Measurements from ENCODE around the gene DENND2D.

DENND2D gene

GRCh38 chr1:111148376-111148881 lies 52.0 kb downstream of the DENND2D start:
- peak overlapping the region; percentile 12 for H3K27ac Mint-ChIP-seq
- H3K36me3 Mint-ChIP-seq = peaks cover 22% of the 10 kb centered on the region
- no peaks in the 10 kb centered on the region for H3K9me3 Mint-ChIP-seq (ENCODE audit: low read depth)
- peak overlapping the region; percentile 33 for H3K4me3 Mint-ChIP-seq
- H3K4me1 Mint-ChIP-seq (ENCODE audit: low read depth) = peaks cover 77% of the 10 kb centered on the region
- no peaks in the 10 kb centered on the region for H3K27me3 Mint-ChIP-seq

- Mint-ChIP-seq H3K9me3 (ENCODE audit: low read depth) (no peaks in the 10 kb centered on the region), H3K27me3 (no peaks in the 10 kb centered on the region), H3K4me3 (peak overlapping the region; percentile 8), H3K27ac (no peak overlapping the region), H3K36me3 (peaks cover 20% of the 10 kb centered on the region), H3K4me1 (ENCODE audit: low read depth) (peaks cover 77% of the 10 kb centered on the region)
Measured at GRCh38 chr1:111147948-111148347, 52.5 kb downstream of the DENND2D start.

- Mint-ChIP-seq H3K4me1 (ENCODE audit: low read depth) (peaks cover 73% of the 10 kb centered on the region), H3K27ac (peak overlapping the region; percentile 76), H3K4me3 (peak overlapping the region; percentile 21), H3K36me3 (peaks cover 13% of the 10 kb centered on the region), H3K9me3 (ENCODE audit: low read depth) (no peaks in the 10 kb centered on the region), H3K27me3 (no peaks in the 10 kb centered on the region)
Measured at GRCh38 chr1:111145963-111146768, 54.3 kb downstream of the DENND2D start.

GRCh38 chr1:111145542-111145941 lies 54.9 kb downstream of the DENND2D start:
- H3K27me3 Mint-ChIP-seq = no peaks in the 10 kb centered on the region
- peaks cover 76% of the 10 kb centered on the region for H3K4me1 Mint-ChIP-seq (ENCODE audit: low read depth)
- H3K36me3 Mint-ChIP-seq = peaks cover 13% of the 10 kb centered on the region

GRCh38 chr1:111142356-111142975 lies 58.0 kb downstream of the DENND2D start:
- Mint-ChIP-seq H3K4me1 (ENCODE audit: low read depth) (peaks cover 67% of the 10 kb centered on the region), H3K4me3 (peak overlapping the region; percentile 63)

More at GRCh38 chr1:111145542-111145941, 54.9 kb downstream of the DENND2D start:
- H3K9me3 Mint-ChIP-seq (ENCODE audit: low read depth) = no peaks in the 10 kb centered on the region
- no peak overlapping the region for H3K4me3 Mint-ChIP-seq
- peak overlapping the region; percentile 76 for H3K27ac Mint-ChIP-seq

GRCh38 chr1:111141245-111142220 lies 58.9 kb downstream of the DENND2D start:
- Mint-ChIP-seq H3K27ac (peak overlapping the region; percentile 50), H3K9me3 (ENCODE audit: low read depth) (no peaks in the 10 kb centered on the region), H3K4me1 (ENCODE audit: low read depth) (peaks cover 60% of the 10 kb centered on the region), H3K27me3 (no peaks in the 10 kb centered on the region), H3K4me3 (peak overlapping the region; percentile 100), H3K36me3 (peaks cover 7% of the 10 kb centered on the region)

More at GRCh38 chr1:111142356-111142975, 58.0 kb downstream of the DENND2D start:
- Mint-ChIP-seq H3K27me3 (no peaks in the 10 kb centered on the region), H3K9me3 (ENCODE audit: low read depth) (no peaks in the 10 kb centered on the region), H3K27ac (peak overlapping the region; percentile 64), H3K36me3 (peaks cover 7% of the 10 kb centered on the region)

- peaks cover 53% of the 10 kb centered on the region for H3K4me1 Mint-ChIP-seq (ENCODE audit: low read depth)
Measured at GRCh38 chr1:111140680-111140967, 59.8 kb downstream of the DENND2D start.

GRCh38 chr1:111139956-111140679 lies 60.3 kb downstream of the DENND2D start, which contains the start of the genes CEPT1 and DRAM2:
Gene CEPT1 (plus strand): TSS chr1:111140223. CDS start chr1:111147715, 7,492 bp downstream.
Gene DRAM2 (minus strand): TSS chr1:111140093. CDS start chr1:111131554, 8,539 bp downstream.
- peaks cover 53% of the 10 kb centered on the region for H3K4me1 Mint-ChIP-seq (ENCODE audit: low read depth)
- peak within 1 kb of the TSS; percentile 100 for H3K4me3 Mint-ChIP-seq
- peak within 1 kb of the TSS; percentile 100 for H3K27ac Mint-ChIP-seq
- H3K27me3 Mint-ChIP-seq = no peaks in the 10 kb centered on the region
- H3K9me3 Mint-ChIP-seq (ENCODE audit: low read depth) = no peaks in the 10 kb centered on the region
- peaks cover 8% of the 10 kb centered on the region for H3K36me3 Mint-ChIP-seq

More at GRCh38 chr1:111140680-111140967, 59.8 kb downstream of the DENND2D start:
- no peaks in the 10 kb centered on the region for H3K9me3 Mint-ChIP-seq (ENCODE audit: low read depth)
- H3K27me3 Mint-ChIP-seq = no peaks in the 10 kb centered on the region
- H3K27ac Mint-ChIP-seq = peak overlapping the region; percentile 50
- peaks cover 6% of the 10 kb centered on the region for H3K36me3 Mint-ChIP-seq
- H3K4me3 Mint-ChIP-seq = peak overlapping the region; percentile 100

- Mint-ChIP-seq H3K9me3 (ENCODE audit: low read depth) (no peaks in the 10 kb centered on the region), H3K27ac (peak overlapping the region; percentile 100), H3K27me3 (no peaks in the 10 kb centered on the region), H3K36me3 (peaks cover 9% of the 10 kb centered on the region), H3K4me3 (peak overlapping the region; percentile 100), H3K4me1 (ENCODE audit: low read depth) (peaks cover 53% of the 10 kb centered on the region)
Measured at GRCh38 chr1:111139324-111139955, 61.0 kb downstream of the DENND2D start.

Measured in activated naive CD8-positive, alpha-beta T cell (primary cell).